ENCODE results near the gene SHOC1. TPM values are rescaled to one million over a fixed set of nuclear protein-coding genes. Genes with fewer than 3 reads are reported as not detected.

The SHOC1 gene
- total and polyA plus RNA-seq, 2 of the 4 experiments (the other 2 are of a cell fraction) = 0.03 TPM; not detected in 1

GRCh38 chr9:111759762-111760639 is 34.7 kb downstream of the SHOC1 start:
- peak overlapping the region; percentile 71; the same call in 1 of the 2 replicates for H4K91ac ChIP-seq (ENCODE audit: insufficient read depth, low read depth, low read length)
- 0 out of 2 replicates have a peak overlapping the region, but pooled peaks have one; percentile 31 for H3K4me2 ChIP-seq (ENCODE audit: low read depth, low read length)
- peak overlapping the region; percentile 91 for H2BK5ac ChIP-seq (ENCODE audit: low read depth, low read length, poor library complexity, severe bottlenecking)
- in situ Hi-C loops (cut with MboI; ENCODE audit: low sequenced_read_pairs) = loop anchor here (5.0 to 25.0 kb wide), 3 partner anchors 317 to 952 kb away; partner anchors contain the start of gene INIP
- TF ChIP-seq POLR2A (IDR thresholded peaks at IDR 0.05; ENCODE audit: low read depth, low read length) (no peak), RAD21 (IDR thresholded peaks at IDR 0.05; ENCODE audit: low read length) (peak; percentile 90), SMC3 (IDR thresholded peaks at IDR 0.05; ENCODE audit: low read depth, low read length) (peak; percentile 92)
- TF ChIP-seq, protein P1, sequence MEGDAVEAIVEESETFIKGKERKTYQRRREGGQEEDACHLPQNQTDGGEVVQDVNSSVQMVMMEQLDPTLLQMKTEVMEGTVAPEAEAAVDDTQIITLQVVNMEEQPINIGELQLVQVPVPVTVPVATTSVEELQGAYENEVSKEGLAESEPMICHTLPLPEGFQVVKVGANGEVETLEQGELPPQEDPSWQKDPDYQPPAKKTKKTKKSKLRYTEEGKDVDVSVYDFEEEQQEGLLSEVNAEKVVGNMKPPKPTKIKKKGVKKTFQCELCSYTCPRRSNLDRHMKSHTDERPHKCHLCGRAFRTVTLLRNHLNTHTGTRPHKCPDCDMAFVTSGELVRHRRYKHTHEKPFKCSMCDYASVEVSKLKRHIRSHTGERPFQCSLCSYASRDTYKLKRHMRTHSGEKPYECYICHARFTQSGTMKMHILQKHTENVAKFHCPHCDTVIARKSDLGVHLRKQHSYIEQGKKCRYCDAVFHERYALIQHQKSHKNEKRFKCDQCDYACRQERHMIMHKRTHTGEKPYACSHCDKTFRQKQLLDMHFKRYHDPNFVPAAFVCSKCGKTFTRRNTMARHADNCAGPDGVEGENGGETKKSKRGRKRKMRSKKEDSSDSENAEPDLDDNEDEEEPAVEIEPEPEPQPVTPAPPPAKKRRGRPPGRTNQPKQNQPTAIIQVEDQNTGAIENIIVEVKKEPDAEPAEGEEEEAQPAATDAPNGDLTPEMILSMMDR (conservative IDR thresholded peaks at IDR 0.05; ENCODE audit: low read depth, low read length) = peak; percentile 83
- H3K4ac ChIP-seq (ENCODE audit: low read depth, low read length) = 0 out of 2 replicates have a peak overlapping the region, but pooled peaks have one; percentile 6
- no peaks in the 10 kb centered on the region for H4K20me1 ChIP-seq (ENCODE audit: insufficient read depth, low read length)
- H3K79me1 ChIP-seq (ENCODE audit: low read depth in 1 of 2, low read length in 2 of 2) = 0 out of 4 replicates have a peak, but pooled peaks cover 0 to 4% of the 10 kb centered on the region in 2 experiments
- ChIA-PET CTCF (interaction anchor here (0.6 to 1.5 kb wide), 8 partner anchors 8 to 601 kb away, joined by 3 to 6 read pairs (median 3); no protein-coding TSS in a partner anchor), POLR2A (ENCODE audit: unreplicated experiment) (interaction anchor here (0.6 kb wide), 1 partner anchor 404 kb away, joined by 8 read pairs; no protein-coding TSS in a partner anchor)
- H3K23ac ChIP-seq (ENCODE audit: low read depth, low read length) = peak overlapping the region; percentile 18; the same call in 1 of the 2 replicates
- no peak overlapping the region for H2AK9ac ChIP-seq (replicated peaks; ENCODE audit: low read depth, low read length, poor library complexity)
- no peak overlapping the region for H3K14ac ChIP-seq (replicated peaks; ENCODE audit: low read depth, low read length)
- no peak overlapping the region for H3K56ac ChIP-seq (ENCODE audit: extremely low read depth, insufficient read depth, low read length)
- peak overlapping the region; percentile 75 for H2BK15ac ChIP-seq (ENCODE audit: low read depth, low read length)
- peak overlapping the region; percentile 26 to 70 for H4K8ac ChIP-seq (ENCODE audit: low read depth in 2 of 2, low read length in 2 of 2)
- H3K4me3 ChIP-seq (ENCODE audit: insufficient read depth, low read depth, low read length) = no peak overlapping the region
- BruUV-seq (replicated peaks) = no TSS peak
- peak overlapping the region; percentile 62; the same call in 1 of the 2 replicates for H4K5ac ChIP-seq (ENCODE audit: low read depth, low read length)
- no CpG with 5 or more reads among the region's 2 CpGs for WGBS, 2 experiments (ENCODE audit: extremely low coverage in 2 of 2, insufficient read length in 1 of 2)
- H3K18ac ChIP-seq (ENCODE audit: low read depth, low read length) = peak overlapping the region; percentile 74; the same call in 1 of the 2 replicates
- H3K36me3 ChIP-seq (ENCODE audit: control insufficient read depth, insufficient read depth, low read length) = no peaks in the 10 kb centered on the region
- peak overlapping the region; percentile 75 for H2BK20ac ChIP-seq (ENCODE audit: low read depth, low read length)
- H3K4me1 ChIP-seq (ENCODE audit: control insufficient read depth, insufficient read depth, low read length) = peaks cover 3% of the 10 kb centered on the region; the same call in 1 of the 2 replicates
- ATAC-seq (ENCODE audit: low read depth) (peak; percentile 95), DNase-seq (peak; percentile 91)
- dilution Hi-C loops (cut with HindIII; ENCODE audit: low sequenced_read_pairs, unreplicated experiment) = no loop called here
- H3K9me3 ChIP-seq (ENCODE audit: control insufficient read depth, insufficient read depth, low read length) = no peaks in the 10 kb centered on the region
- peak overlapping the region; percentile 38; the same call in 1 of the 2 replicates for H2AK5ac ChIP-seq (ENCODE audit: low read depth, low read length)
- H2AFZ ChIP-seq (replicated peaks; ENCODE audit: low read length, poor library complexity) = no peak overlapping the region
- no peaks in the 10 kb centered on the region for H3K27me3 ChIP-seq (ENCODE audit: control insufficient read depth, insufficient read depth, low read length)
- H3K9me1 ChIP-seq (ENCODE audit: insufficient read depth, low read length) = peaks cover 3% of the 10 kb centered on the region; the same call in 1 of the 2 replicates
- peak overlapping the region; percentile 51 for H3K9ac ChIP-seq (ENCODE audit: low read depth, low read length)
- intact Hi-C loops (cut with micrococcal nuclease) = loop anchor here (1.0 to 10.0 kb wide), 5 partner anchors 137 to 601 kb away; partner anchors contain the start of genes PTBP3 and UGCG
- H3K27ac ChIP-seq (ENCODE audit: insufficient read depth, low read length) = peak overlapping the region; percentile 24; the same call in 1 of the 2 replicates
- H2BK120ac ChIP-seq (ENCODE audit: low read depth, low read length) = peak overlapping the region; percentile 79

Data from IMR-90 (cell line).